GM18867 (cell line): Measurements from ENCODE around the gene KRTAP24-1.

Source experiments
- ATAC-seq: cut with Tn5 transposase; IDR thresholded peaks from one replicate; pipeline ENCODE4 v1.9.1; 2021; ENCODE audit warnings: mild to moderate bottlenecking, moderate library complexity; ENCODE audit not compliant: unreplicated experiment

The KRTAP24-1 gene

DNA sequence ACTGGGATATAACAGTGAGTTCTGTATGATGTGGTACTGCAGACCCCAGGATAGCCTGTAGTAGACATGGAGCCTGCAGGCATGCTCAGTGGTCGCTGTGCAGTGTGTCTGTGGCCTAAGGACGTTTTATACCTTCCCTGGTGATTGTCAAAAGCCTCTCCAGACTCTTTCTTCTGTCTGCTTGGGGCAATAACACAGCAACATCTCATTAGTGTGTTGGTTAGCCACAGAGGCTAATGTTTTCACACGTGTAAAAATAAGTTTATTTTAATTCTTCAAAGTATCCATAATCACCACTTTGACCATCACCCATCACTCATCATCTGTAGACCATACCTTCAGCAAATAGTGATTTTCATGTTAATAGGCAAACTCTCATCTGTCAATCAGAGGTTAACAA, at the start of gene KRTAP24-1:
KRTAP24-1 (minus strand) TSS at position 101 of the 400 bp plus-strand sequence; CDS start at position 83, 18 bp downstream.
- ATAC-seq = no peak

GRCh38 chr21:30329203-30329875, 46.6 kb upstream of the KRTAP24-1 start:
- no peak for ATAC-seq

- no peak for ATAC-seq
These were observed 43.6 kb upstream of the KRTAP24-1 start for GRCh38 chr21:30326390-30326789.

DNA sequence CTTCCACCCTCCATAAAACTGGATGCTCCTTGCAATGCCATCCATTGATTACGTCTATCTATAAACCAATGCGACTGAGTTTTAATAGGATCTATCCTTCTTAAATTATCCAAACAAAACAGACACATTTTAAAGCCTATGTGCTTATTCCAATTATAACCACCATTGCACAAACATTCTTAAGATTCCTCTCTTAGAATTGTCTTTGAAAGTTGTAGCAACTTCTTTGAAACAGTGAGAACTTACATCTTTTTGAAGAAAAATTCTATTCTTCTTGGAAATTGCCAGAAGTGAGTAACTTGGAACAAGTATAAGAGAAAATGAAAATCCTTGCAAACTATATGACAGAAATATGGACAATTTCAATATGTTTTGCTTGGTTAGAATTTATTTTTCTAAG, 37.5 kb upstream of the KRTAP24-1 start, which contains the start of gene KRTAP26-1:
KRTAP26-1 (minus strand) TSS at position 101 of the 400 bp plus-strand sequence. CDS start 280 bp downstream, outside the sequence.
- ATAC-seq = no peak

GRCh38 chr21:30315701-30316100, 33.0 kb upstream of the KRTAP24-1 start:
- no peak for ATAC-seq

- no peak for ATAC-seq
These were observed 24.1 kb upstream of the KRTAP24-1 start for GRCh38 chr21:30306884-30307283.

- no peak for ATAC-seq
These were observed 22.4 kb upstream of the KRTAP24-1 start for GRCh38 chr21:30305136-30305535.

GRCh38 chr21:30289215-30289614, 6.5 kb upstream of the KRTAP24-1 start, which contains the start of gene KRTAP25-1:
Gene KRTAP25-1 (minus strand): TSS chr21:30289514. CDS start chr21:30289490, 24 bp downstream.
- ATAC-seq = no peak

DNA sequence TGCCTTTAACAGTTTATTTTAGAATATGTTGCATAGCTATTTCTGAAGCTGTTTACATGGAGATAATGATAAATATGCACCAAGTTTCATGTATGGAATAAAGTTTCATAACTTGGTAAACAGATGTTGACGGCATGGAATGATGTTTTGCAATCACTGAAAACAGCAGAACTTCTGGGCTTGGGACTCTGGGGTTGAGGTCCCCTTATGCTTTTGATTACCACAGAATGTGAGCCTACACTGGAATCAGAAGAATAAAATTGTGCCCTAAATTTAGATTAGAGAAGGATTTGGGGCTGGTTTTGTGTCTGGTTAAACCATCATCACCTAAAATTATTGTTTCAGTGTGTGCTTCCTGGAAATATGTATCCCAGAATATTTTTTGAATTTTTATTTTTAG, 11.1 kb downstream of the KRTAP24-1 start:
- no peak for ATAC-seq

- no peak for ATAC-seq
These were observed 11.6 kb downstream of the KRTAP24-1 start for GRCh38 chr21:30271156-30271555.

- ATAC-seq = no peak
These were observed 12.8 kb downstream of the KRTAP24-1 start for GRCh38 chr21:30269803-30270530.

- ATAC-seq = peak; percentile 47
These were observed 14.0 kb downstream of the KRTAP24-1 start for GRCh38 chr21:30268608-30269197.

DNA sequence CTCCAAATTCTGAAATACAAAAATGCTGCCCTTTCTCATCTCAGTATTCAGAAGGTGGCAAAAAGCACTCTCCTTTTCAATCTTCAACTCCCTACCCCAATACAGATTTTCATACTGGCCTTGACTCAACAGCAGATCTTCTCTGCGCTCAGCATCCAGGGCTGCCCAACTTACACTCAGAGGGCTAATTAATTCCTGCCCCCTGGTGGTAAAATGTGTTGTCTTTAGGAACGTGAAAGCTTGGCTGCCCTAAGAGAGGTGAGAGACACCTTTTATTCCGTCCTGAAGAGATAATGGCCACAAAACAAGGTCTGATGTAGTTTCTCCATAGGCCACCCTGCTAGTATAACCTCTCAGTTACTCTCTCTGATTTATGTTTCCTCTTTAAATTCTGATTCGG, 25.0 kb downstream of the KRTAP24-1 start:
- peak; percentile 69 for ATAC-seq

DNA sequence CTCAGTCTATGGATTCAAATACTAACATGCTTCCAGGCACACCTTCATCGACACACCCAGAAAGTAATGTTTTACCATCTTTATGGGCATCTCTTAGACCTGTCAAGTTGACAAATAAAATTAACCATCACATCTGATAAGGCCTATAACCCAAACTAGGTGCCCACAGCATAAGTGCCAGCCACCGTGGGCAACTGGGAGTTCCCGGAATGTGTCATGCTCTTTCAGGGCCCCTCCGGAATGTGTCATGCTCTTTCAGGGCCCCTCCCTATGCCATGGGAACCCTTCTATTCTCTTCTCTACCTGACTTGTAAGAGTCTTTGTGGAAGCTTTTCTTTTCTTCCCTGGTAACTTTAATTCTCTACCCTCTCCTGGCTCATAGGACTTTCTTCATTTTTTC, 26.6 kb downstream of the KRTAP24-1 start:
- ATAC-seq = no peak

DNA sequence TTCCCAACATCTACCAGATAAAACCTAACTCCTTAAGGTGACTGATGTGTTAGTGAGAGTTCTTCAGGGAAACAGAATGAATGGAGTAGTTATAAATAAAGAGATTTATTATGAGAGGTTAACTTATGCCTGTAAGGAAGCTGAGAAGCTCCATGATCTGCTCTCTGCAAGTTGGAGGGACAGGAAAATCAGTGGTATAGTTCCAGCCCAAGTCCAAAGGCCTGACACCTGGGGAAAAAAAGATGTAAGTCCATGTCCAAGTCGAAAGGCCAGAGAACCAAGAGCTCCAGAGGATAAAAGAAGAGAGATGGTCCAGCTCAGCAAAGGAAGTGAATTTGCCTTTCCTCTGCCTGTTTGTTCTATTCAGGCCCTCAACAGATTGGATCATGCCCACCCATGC, 27.1 kb downstream of the KRTAP24-1 start:
- no peak for ATAC-seq

GRCh38 chr21:30251781-30252180, 31.0 kb downstream of the KRTAP24-1 start:
- no peak for ATAC-seq

DNA sequence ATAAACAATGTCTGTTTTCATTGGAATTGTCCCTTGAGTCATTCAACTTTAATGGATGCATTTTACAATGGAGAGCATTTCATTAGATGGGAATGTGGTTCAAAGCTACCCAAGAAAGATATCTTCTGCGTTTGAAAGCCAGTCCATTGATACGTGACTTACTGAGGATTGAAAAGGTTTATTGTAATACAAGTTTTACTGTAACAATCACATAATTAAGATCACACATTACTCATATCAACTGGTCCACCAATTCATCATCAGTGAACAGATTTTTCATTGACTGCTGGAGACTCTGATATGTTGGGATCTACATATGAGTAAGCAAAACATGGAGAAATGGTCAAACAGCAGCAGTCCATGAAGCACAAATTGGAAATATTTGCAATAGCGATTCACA, 32.8 kb downstream of the KRTAP24-1 start:
- ATAC-seq = no peak

DNA sequence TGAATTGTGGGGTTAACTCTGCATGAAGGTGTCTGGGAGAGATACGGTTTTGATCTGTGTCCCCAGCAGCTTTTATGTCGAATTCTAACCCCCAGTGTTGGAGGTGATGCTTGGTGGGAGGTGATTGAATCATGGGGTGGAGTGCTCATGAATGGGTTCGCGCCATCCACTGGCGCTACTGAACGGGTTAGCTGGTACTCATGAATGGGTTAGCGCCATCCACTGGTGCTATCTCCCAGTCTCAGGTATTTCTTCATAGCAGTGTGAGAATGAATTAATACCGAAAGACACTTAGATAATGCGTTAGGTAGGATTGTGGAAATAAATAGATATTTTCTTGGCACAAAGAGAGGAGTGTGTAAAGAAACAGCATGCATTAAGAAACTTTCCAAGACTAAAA, 33.9 kb downstream of the KRTAP24-1 start:
- ATAC-seq = no peak

GRCh38 chr21:30245061-30245460, 37.7 kb downstream of the KRTAP24-1 start:
- ATAC-seq = no peak

GRCh38 chr21:30243691-30244090, 39.1 kb downstream of the KRTAP24-1 start:
- ATAC-seq = no peak

GRCh38 chr21:30240661-30241060, 42.1 kb downstream of the KRTAP24-1 start:
- ATAC-seq = no peak

GRCh38 chr21:30238168-30238567, 44.6 kb downstream of the KRTAP24-1 start:
- no peak for ATAC-seq
